H9 (cell line): ENCODE results near the gene CUBN. TPM values are rescaled to one million over a fixed set of nuclear protein-coding genes. Genes with fewer than 3 reads are reported as not detected.

Experiments used
- DNase-seq: peaks from one replicate; pipeline ENCODE4 v3.0.0-alpha.2; 2017
- H2AFZ ChIP-seq: one replicate; pipeline ENCODE4 v1.6.1; 2013; ENCODE audit warnings: mild to moderate bottlenecking, low read length, control low read depth, moderate library complexity
- H2AK5ac ChIP-seq: 2 replicates; pipeline ENCODE4 v1.6.1; 2013; ENCODE audit warnings: low read length, control low read depth, mixed read lengths; ENCODE audit not compliant: insufficient read length
- H2BK120ac ChIP-seq: one replicate; pipeline ENCODE4 v1.6.1; 2013; ENCODE audit warnings: low read depth, mild to moderate bottlenecking, low read length, control low read depth, inconsistent platforms; ENCODE audit not compliant: poor library complexity, severe bottlenecking
- H2BK12ac ChIP-seq: 2 replicates; pipeline ENCODE4 v1.6.1; 2013; ENCODE audit warnings: low read length, control low read depth, mixed read lengths, low read depth; ENCODE audit not compliant: insufficient read length
- H2BK15ac ChIP-seq: 2 replicates; pipeline ENCODE4 v1.6.1; 2013; ENCODE audit warnings: low read depth, low read length, control low read depth
- H2BK20ac ChIP-seq: one replicate; pipeline ENCODE4 v1.6.1; 2013; ENCODE audit warnings: low read depth, mild to moderate bottlenecking, low read length, control low read depth, inconsistent platforms; ENCODE audit not compliant: poor library complexity, severe bottlenecking
- H2BK5ac ChIP-seq: 2 replicates; pipeline ENCODE4 v1.6.1; 2013; ENCODE audit warnings: low read length, control low read depth, mixed read lengths; ENCODE audit not compliant: insufficient read length
- H3K14ac ChIP-seq: 2 replicates; pipeline ENCODE4 v1.6.1; 2013; ENCODE audit warnings: low read length, control low read depth; ENCODE audit not compliant: insufficient read depth
- H3K18ac ChIP-seq: 2 replicates; pipeline ENCODE4 v1.6.1; 2013; ENCODE audit warnings: low read depth, mild to moderate bottlenecking, mixed read lengths, low read length, control low read depth; ENCODE audit not compliant: insufficient read length
- H3K23ac ChIP-seq: 2 replicates; pipeline ENCODE4 v1.6.1; 2013; ENCODE audit warnings: low read length, control low read depth, mixed read lengths, low read depth; ENCODE audit not compliant: insufficient read length
- H3K23me2 ChIP-seq: 2 replicates; pipeline ENCODE4 v1.6.1; 2013; ENCODE audit warnings: low read depth, mild to moderate bottlenecking, mixed read lengths, low read length, control low read depth; ENCODE audit not compliant: insufficient read length, poor library complexity, severe bottlenecking
- H3K27ac ChIP-seq: 2 replicates; pipeline ENCODE4 v1.5.1; 2013; ENCODE audit warnings: low read length, control low read depth, mixed read lengths, low read depth; ENCODE audit not compliant: insufficient read length
- H3K27me3 ChIP-seq: 2 replicates; pipeline ENCODE4 v1.6.1; 2013; ENCODE audit warnings: low read length, control low read depth, inconsistent platforms; ENCODE audit not compliant: insufficient read depth
- H3K4ac ChIP-seq: 2 replicates; pipeline ENCODE4 v1.6.1; 2013; ENCODE audit warnings: low read depth, mild to moderate bottlenecking, control low read depth, inconsistent platforms, low read length, moderate library complexity
- H3K4me1 ChIP-seq: 2 replicates; pipeline ENCODE4 v1.6.1; 2013; ENCODE audit warnings: low read length, control low read depth, inconsistent platforms; ENCODE audit not compliant: insufficient read depth
- H3K4me2 ChIP-seq: 2 replicates; pipeline ENCODE4 v1.6.1; 2013; ENCODE audit warnings: low read length, control low read depth, mixed read lengths; ENCODE audit not compliant: insufficient read length, insufficient read depth
- H3K56ac ChIP-seq: 2 replicates; pipeline ENCODE4 v1.6.1; 2013; ENCODE audit warnings: low read depth, mild to moderate bottlenecking, mixed read lengths, low read length, control low read depth; ENCODE audit not compliant: insufficient read length
- H3K79me1 ChIP-seq: 2 replicates; pipeline ENCODE4 v1.6.1; 2013; ENCODE audit warnings: low read depth, mild to moderate bottlenecking, moderate library complexity, low read length, control low read depth, inconsistent platforms; ENCODE audit not compliant: insufficient read depth, poor library complexity, severe bottlenecking
- H3K79me2 ChIP-seq: 2 replicates; pipeline ENCODE4 v1.6.1; 2013; ENCODE audit warnings: low read length, control low read depth, inconsistent platforms; ENCODE audit not compliant: insufficient read depth
- H3K9ac ChIP-seq: 2 replicates; pipeline ENCODE4 v1.6.1; 2013; ENCODE audit warnings: low read length, control low read depth, mixed read lengths; ENCODE audit not compliant: insufficient read length; ENCODE audit errors: extremely low read depth
- H3K9me3 ChIP-seq: one replicate; pipeline ENCODE4 v1.6.1; 2013; ENCODE audit warnings: low read depth, low read length, inconsistent platforms; ENCODE audit not compliant: control insufficient read depth
- H3T11ph ChIP-seq: one replicate; pipeline ENCODE4 v1.6.1; 2013; ENCODE audit warnings: mild to moderate bottlenecking, low read length, control low read depth, inconsistent platforms
- H4K20me1 ChIP-seq: one replicate; pipeline ENCODE4 v1.6.1; 2013; ENCODE audit not compliant: control insufficient read depth, insufficient read length, insufficient read depth
- H4K5ac ChIP-seq: 2 replicates; pipeline ENCODE4 v1.6.1; 2013; ENCODE audit warnings: low read depth, mild to moderate bottlenecking, mixed read lengths, low read length, control low read depth; ENCODE audit not compliant: insufficient read length
- H4K8ac ChIP-seq: replicated peaks from 2 replicates; pipeline ENCODE4 v1.6.1; 2013; ENCODE audit warnings: low read length, control low read depth, mixed read lengths, low read depth; ENCODE audit not compliant: insufficient read length
- H4K91ac ChIP-seq: 2 replicates; pipeline ENCODE4 v1.6.1; 2013; ENCODE audit warnings: low read depth, mild to moderate bottlenecking, moderate library complexity, mixed read lengths, low read length, control low read depth; ENCODE audit not compliant: insufficient read length
- H3K27ac Mint-ChIP-seq, 3 experiments: 2 replicates in 2 of 3; 3 replicates in 1 of 3; pipeline ENCODE4 v1.8.0; 2020 to 2021; ENCODE audit warnings: mixed read lengths in 3 of 3, mild to moderate bottlenecking in 1 of 3, moderate library complexity in 1 of 3
- H3K27me3 Mint-ChIP-seq: 2 replicates; pipeline ENCODE4 v1.8.0; 2021; ENCODE audit warnings: low read depth, mild to moderate bottlenecking, moderate library complexity, mixed read lengths
- H3K36me3 Mint-ChIP-seq, 3 experiments: 2 replicates in 2 of 3; 3 replicates in 1 of 3; pipeline ENCODE4 v1.8.0; 2020 to 2021; ENCODE audit warnings: low read depth in 3 of 3, mixed read lengths in 3 of 3; ENCODE audit not compliant: insufficient read depth in 1 of 3
- H3K4me1 Mint-ChIP-seq, 2 experiments: 2 replicates each; pipeline ENCODE4 v1.8.0; 2020; ENCODE audit warnings: mixed read lengths in 2 of 2
- H3K4me3 Mint-ChIP-seq, 2 experiments: 2 replicates in 1 of 2; 3 replicates in 1 of 2; pipeline ENCODE4 v1.8.0; 2020 to 2021; ENCODE audit warnings: mild to moderate bottlenecking in 2 of 2, mixed read lengths in 2 of 2, moderate library complexity in 1 of 2
- H3K9me3 Mint-ChIP-seq, 2 experiments: 2 replicates in 1 of 2; 3 replicates in 1 of 2; pipeline ENCODE4 v1.8.0; 2020; ENCODE audit warnings: mild to moderate bottlenecking in 2 of 2, mixed read lengths in 2 of 2, moderate library complexity in 1 of 2
- WGBS: extraction: QIAGEN DNeasy Blood & Tissue Kit; methylation state at CpG from one replicate; pipeline ENCODE4 v1.1.7; 2013; ENCODE audit warnings: missing lambda C conversion rate, low lambda C conversion rate, mixed read lengths; ENCODE audit not compliant: insufficient read length; ENCODE audit errors: extremely low coverage; 5-methylcytosine and 5-hydroxymethylcytosine counted together
- total RNA-seq: library from RNA; stranded (reverse); gene quantifications from 2 replicates; pipeline ENCODE4 v1.2.1, GENCODE V29; 2021
- TF ChIP-seq, protein P1 (sequence below): fragments of 200-600 bp; sonication (generic); conservative IDR thresholded peaks from 3 replicates; pipeline ENCODE4 v1.8.0; 2021; ENCODE audit warnings: antibody characterized with exemption, mild to moderate bottlenecking

Gene CUBN
- total RNA-seq, 1 experiment from 2014 or later: 0.26 TPM

GRCh38 chr10:16811292-16811691 lies 318.3 kb downstream of the CUBN start:
- no peak overlapping the region for H3K56ac ChIP-seq
- H3K14ac ChIP-seq: no peak overlapping the region
- Mint-ChIP-seq H3K27ac (no peak overlapping the region), H3K4me1 (peaks cover 5 to 7% of the 10 kb centered on the region in 2 experiments), H3K9me3 (no peaks in the 10 kb centered on the region), H3K4me3 (no peak overlapping the region), H3K27me3 (no peaks in the 10 kb centered on the region), H3K36me3 (peaks cover 0 to 4% (median 3%) of the 10 kb centered on the region in 3 experiments; a peak in 3 of 7 replicates)
- H3K79me2 ChIP-seq: no peaks in the 10 kb centered on the region
- no peaks in the 10 kb centered on the region for H3K27me3 ChIP-seq
- no peak overlapping the region for H4K91ac ChIP-seq
- H2BK12ac ChIP-seq: no peak overlapping the region
- H3K4ac ChIP-seq: no peak overlapping the region
- H3K9me3 ChIP-seq: no peaks in the 10 kb centered on the region
- H2BK120ac ChIP-seq: no peak overlapping the region
- no peak overlapping the region for H3K23ac ChIP-seq
- DNase-seq: no peak
- H3K9ac ChIP-seq: no peak overlapping the region
- no peak overlapping the region for H2AFZ ChIP-seq
- H2BK15ac ChIP-seq: no peak overlapping the region
- no peak overlapping the region for H2AK5ac ChIP-seq
- no peak overlapping the region for H4K5ac ChIP-seq
- H3K4me2 ChIP-seq: no peak overlapping the region
- H3K79me1 ChIP-seq: no peaks in the 10 kb centered on the region
- H3K27ac ChIP-seq: no peak overlapping the region
- H4K8ac ChIP-seq: no peak overlapping the region
- no peaks in the 10 kb centered on the region for H3K23me2 ChIP-seq
- no peak overlapping the region for H2BK20ac ChIP-seq
- H3T11ph ChIP-seq: no peak overlapping the region
- H4K20me1 ChIP-seq: no peaks in the 10 kb centered on the region
- no CpG with 5 or more reads among the region's 3 CpGs for WGBS
- 0 out of 2 replicates have a peak, but pooled peaks cover 2% of the 10 kb centered on the region for H3K4me1 ChIP-seq
- H3K18ac ChIP-seq: no peak overlapping the region
- TF ChIP-seq, protein P1, sequence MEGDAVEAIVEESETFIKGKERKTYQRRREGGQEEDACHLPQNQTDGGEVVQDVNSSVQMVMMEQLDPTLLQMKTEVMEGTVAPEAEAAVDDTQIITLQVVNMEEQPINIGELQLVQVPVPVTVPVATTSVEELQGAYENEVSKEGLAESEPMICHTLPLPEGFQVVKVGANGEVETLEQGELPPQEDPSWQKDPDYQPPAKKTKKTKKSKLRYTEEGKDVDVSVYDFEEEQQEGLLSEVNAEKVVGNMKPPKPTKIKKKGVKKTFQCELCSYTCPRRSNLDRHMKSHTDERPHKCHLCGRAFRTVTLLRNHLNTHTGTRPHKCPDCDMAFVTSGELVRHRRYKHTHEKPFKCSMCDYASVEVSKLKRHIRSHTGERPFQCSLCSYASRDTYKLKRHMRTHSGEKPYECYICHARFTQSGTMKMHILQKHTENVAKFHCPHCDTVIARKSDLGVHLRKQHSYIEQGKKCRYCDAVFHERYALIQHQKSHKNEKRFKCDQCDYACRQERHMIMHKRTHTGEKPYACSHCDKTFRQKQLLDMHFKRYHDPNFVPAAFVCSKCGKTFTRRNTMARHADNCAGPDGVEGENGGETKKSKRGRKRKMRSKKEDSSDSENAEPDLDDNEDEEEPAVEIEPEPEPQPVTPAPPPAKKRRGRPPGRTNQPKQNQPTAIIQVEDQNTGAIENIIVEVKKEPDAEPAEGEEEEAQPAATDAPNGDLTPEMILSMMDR: no peak
- H2BK5ac ChIP-seq: no peak overlapping the region
